ENCODE data around the gene GH2. TPM values are rescaled to one million over a fixed set of nuclear protein-coding genes. Genes with fewer than 3 reads are reported as not detected.
"Not testable (repeated sequence)": the region's sequence is repeated elsewhere in the genome, so short reads cannot be mapped to it uniquely, and the experiment has no call there.

The GH2 gene
- polyA plus RNA-seq, 4 donors = not detected

- not testable (repeated sequence) for H3K9me3 ChIP-seq (ENCODE audit: control insufficient read depth in 2 of 2, insufficient read depth in 1 of 2, low read depth in 1 of 2, low read length in 1 of 2); H3K4me1 ChIP-seq (ENCODE audit: control insufficient read depth in 3 of 3, insufficient read depth in 2 of 3, low read depth in 1 of 3, low read length in 2 of 3); FAIRE-seq; H3K36me3 ChIP-seq (ENCODE audit: control insufficient read depth in 3 of 3, insufficient read depth in 2 of 3, low read depth in 1 of 3, low read length in 3 of 3); H3K4me3 ChIP-seq (ENCODE audit: low read depth in 1 of 3, low read length in 3 of 3); H3K27ac ChIP-seq (ENCODE audit: low read depth in 1 of 3, low read length in 2 of 3); H3K27me3 ChIP-seq (ENCODE audit: control insufficient read depth in 3 of 3, insufficient read depth in 3 of 3, low read length in 3 of 3)
- peak; percentile 16 to 20 for DNase-seq
- 26 to 34% (median 31%) methylated on average over 13 of the region's 13 CpGs for WGBS, 3 donors
Observed at GRCh38 chr17:63889026-63889848, 7.5 kb upstream of the GH2 start.

DNA sequence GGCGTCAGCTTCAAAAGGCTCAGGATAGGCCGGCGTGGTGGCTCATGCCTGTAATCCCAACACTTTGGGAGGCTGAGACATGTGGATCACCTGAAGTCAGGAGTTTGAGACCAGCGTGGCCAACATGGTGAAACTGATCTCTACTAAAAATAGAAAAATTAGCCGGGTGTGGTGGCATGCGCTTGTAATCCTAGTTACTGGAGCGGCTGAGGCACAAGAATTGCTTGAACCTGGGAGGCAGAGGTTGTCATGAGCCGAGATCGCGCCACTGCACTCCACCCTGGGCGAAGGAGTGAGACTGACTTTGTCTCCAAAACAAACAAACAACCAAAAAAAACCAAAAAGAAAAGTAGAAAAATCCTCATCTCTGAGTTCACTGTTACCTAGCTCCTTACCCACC lies 3.4 kb upstream of the GH2 start:
- not testable (repeated sequence) for H3K27ac ChIP-seq (ENCODE audit: low read depth in 1 of 3, low read length in 2 of 3); DNase-seq; H3K9me3 ChIP-seq (ENCODE audit: control insufficient read depth in 2 of 2, insufficient read depth in 1 of 2, low read depth in 1 of 2, low read length in 1 of 2); H3K4me1 ChIP-seq (ENCODE audit: control insufficient read depth in 3 of 3, insufficient read depth in 2 of 3, low read depth in 1 of 3, low read length in 2 of 3); H3K36me3 ChIP-seq (ENCODE audit: control insufficient read depth in 3 of 3, insufficient read depth in 2 of 3, low read depth in 1 of 3, low read length in 3 of 3); H3K4me3 ChIP-seq (ENCODE audit: low read depth in 1 of 3, low read length in 3 of 3); H3K27me3 ChIP-seq (ENCODE audit: control insufficient read depth in 3 of 3, insufficient read depth in 3 of 3, low read length in 3 of 3); FAIRE-seq
- 82 to 89% (median 84%) methylated on average over 11 of the region's 11 CpGs for WGBS, 3 donors

DNA sequence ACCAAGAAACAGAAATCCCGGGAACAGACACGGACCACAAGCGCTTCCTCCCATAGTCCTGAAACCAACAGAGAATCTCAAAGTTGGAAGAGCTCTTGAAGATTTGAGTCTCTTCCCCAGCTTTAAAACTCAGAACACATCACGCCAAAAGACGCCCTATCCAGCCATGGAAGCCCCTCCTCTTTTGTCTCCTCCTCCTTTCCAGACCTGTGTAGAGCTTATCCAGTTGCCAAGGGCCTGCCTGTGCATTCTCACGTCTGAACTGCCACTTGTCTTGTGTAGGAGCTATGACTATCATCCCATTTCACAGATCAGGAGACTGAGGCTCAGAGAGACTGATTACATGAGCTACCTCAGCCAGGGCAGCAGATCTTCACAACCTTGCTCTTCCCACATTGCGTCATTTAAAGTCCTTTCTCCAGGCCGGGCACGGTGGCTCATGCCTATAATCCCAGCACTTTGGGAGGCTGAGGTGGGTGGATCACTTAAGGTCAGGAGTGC lies 932 bp upstream of the GH2 start:
- not testable (repeated sequence) for FAIRE-seq

DNA sequence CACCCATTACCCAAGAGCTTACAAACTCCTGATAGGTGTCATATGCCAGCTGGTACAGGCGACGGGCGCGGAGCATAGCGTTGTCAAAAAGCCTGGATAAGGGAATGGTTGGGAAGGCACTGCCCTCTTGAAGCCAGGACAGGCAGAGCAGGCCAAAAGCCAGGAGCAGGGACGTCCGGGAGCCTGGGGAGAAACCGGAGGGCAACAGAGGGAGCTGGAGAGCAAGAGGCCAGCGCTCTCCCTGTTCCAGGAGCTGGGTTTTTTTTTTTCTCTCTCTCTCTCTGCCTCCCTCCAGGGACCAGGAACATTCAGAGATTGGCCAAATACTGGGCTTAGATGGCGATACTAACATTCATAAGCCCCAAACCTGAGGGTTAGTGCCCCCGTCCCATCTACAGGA lies 407 bp downstream of the GH2 start:
- H3K27me3 ChIP-seq (ENCODE audit: control insufficient read depth in 3 of 3, insufficient read depth in 3 of 3, low read length in 3 of 3); DNase-seq; H3K4me1 ChIP-seq (ENCODE audit: control insufficient read depth in 3 of 3, insufficient read depth in 2 of 3, low read depth in 1 of 3, low read length in 2 of 3); H3K36me3 ChIP-seq (ENCODE audit: control insufficient read depth in 3 of 3, insufficient read depth in 2 of 3, low read depth in 1 of 3, low read length in 3 of 3); H3K9me3 ChIP-seq (ENCODE audit: control insufficient read depth in 2 of 2, insufficient read depth in 1 of 2, low read depth in 1 of 2, low read length in 1 of 2); FAIRE-seq; H3K4me3 ChIP-seq (ENCODE audit: low read depth in 1 of 3, low read length in 3 of 3); H3K27ac ChIP-seq (ENCODE audit: low read depth in 1 of 3, low read length in 2 of 3): not testable (repeated sequence)
- 47 to 59% (median 52%) methylated on average over 11 of the region's 11 CpGs for WGBS, 3 donors

More for the DNA sequence above, 932 bp upstream of the GH2 start:
- WGBS, 3 donors = 73 to 79% (median 78%) methylated on average over 9 of the region's 9 CpGs
- not testable (repeated sequence) for H3K4me3 ChIP-seq (ENCODE audit: low read depth in 1 of 3, low read length in 3 of 3); DNase-seq; H3K9me3 ChIP-seq (ENCODE audit: control insufficient read depth in 2 of 2, insufficient read depth in 1 of 2, low read depth in 1 of 2, low read length in 1 of 2); H3K27me3 ChIP-seq (ENCODE audit: control insufficient read depth in 3 of 3, insufficient read depth in 3 of 3, low read length in 3 of 3); H3K4me1 ChIP-seq (ENCODE audit: control insufficient read depth in 3 of 3, insufficient read depth in 2 of 3, low read depth in 1 of 3, low read length in 2 of 3); H3K27ac ChIP-seq (ENCODE audit: low read depth in 1 of 3, low read length in 2 of 3); H3K36me3 ChIP-seq (ENCODE audit: control insufficient read depth in 3 of 3, insufficient read depth in 2 of 3, low read depth in 1 of 3, low read length in 3 of 3)

DNA sequence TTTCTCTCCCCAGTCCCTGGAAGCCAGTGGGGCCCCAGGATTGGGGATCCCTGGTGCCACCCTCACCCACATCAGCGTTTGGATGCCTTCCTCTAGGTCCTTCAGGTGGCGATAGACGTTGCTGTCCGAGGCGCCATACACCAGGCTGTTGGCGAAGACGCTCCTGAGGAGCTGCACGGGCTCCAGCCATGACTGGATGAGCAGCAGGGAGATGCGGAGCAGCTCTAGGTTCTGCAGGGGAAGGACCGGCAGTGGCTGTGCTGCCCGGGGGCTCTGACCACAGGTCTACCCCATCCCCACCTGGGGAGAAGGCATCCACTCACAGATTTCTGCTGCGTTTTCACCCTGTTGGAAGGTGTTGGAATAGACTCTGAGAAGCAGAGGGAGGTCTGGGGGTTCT lies 1.0 kb downstream of the GH2 start:
- Histone ChIP-seq H3K27ac (ENCODE audit: low read depth in 1 of 3, low read length in 2 of 3) (no peak overlapping the region), H3K4me1 (ENCODE audit: control insufficient read depth in 3 of 3, insufficient read depth in 2 of 3, low read depth in 1 of 3, low read length in 2 of 3) (no peaks in the 10 kb centered on the region), H3K27me3 (ENCODE audit: control insufficient read depth in 3 of 3, insufficient read depth in 3 of 3, low read length in 3 of 3) (peaks cover 0 to 2% (median 1%) of the 10 kb centered on the region in 3 donors), H3K36me3 (ENCODE audit: control insufficient read depth in 3 of 3, insufficient read depth in 2 of 3, low read depth in 1 of 3, low read length in 3 of 3) (no peaks in the 10 kb centered on the region), H3K4me3 (ENCODE audit: low read depth in 1 of 3, low read length in 3 of 3) (no peak overlapping the region), H3K9me3 (ENCODE audit: control insufficient read depth in 2 of 2, insufficient read depth in 1 of 2, low read depth in 1 of 2, low read length in 1 of 2) (no peaks in the 10 kb centered on the region)
- FAIRE-seq = no peak
- no peak for DNase-seq
- 79 to 84% (median 81%) methylated on average over 12 of the region's 12 CpGs for WGBS, 3 donors

DNA sequence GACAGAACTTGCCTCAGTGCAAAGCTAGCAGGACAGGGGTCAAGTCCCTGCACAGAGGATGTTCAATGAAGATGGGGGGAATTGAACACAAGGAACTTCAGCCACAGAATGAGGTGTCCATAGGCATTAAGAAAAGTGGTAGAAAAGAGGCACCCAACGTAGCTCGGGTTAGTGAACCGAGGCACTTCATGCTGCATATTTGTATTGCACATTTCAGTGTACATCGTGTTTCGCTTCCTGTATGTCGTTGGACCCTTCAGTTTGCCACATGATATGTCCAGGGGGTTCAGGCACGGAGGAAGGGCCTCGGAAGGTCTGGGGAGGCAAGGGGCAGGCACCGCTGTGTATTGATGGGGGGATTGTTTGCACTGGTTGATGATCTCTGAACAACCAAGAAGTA lies 3.3 kb downstream of the GH2 start:
- H3K36me3 ChIP-seq (ENCODE audit: control insufficient read depth in 3 of 3, insufficient read depth in 2 of 3, low read depth in 1 of 3, low read length in 3 of 3); H3K4me1 ChIP-seq (ENCODE audit: control insufficient read depth in 3 of 3, insufficient read depth in 2 of 3, low read depth in 1 of 3, low read length in 2 of 3); H3K9me3 ChIP-seq (ENCODE audit: control insufficient read depth in 2 of 2, insufficient read depth in 1 of 2, low read depth in 1 of 2, low read length in 1 of 2); DNase-seq; H3K27ac ChIP-seq (ENCODE audit: low read depth in 1 of 3, low read length in 2 of 3); H3K27me3 ChIP-seq (ENCODE audit: control insufficient read depth in 3 of 3, insufficient read depth in 3 of 3, low read length in 3 of 3); H3K4me3 ChIP-seq (ENCODE audit: low read depth in 1 of 3, low read length in 3 of 3); FAIRE-seq: not testable (repeated sequence)
- WGBS, 3 donors = 83 to 86% (median 85%) methylated on average over 9 of the region's 9 CpGs

GRCh38 chr17:63874693-63875092 lies 7.1 kb downstream of the GH2 start:
- not testable (repeated sequence) for FAIRE-seq; H3K27ac ChIP-seq (ENCODE audit: low read depth in 1 of 3, low read length in 2 of 3); DNase-seq; H3K4me1 ChIP-seq (ENCODE audit: control insufficient read depth in 3 of 3, insufficient read depth in 2 of 3, low read depth in 1 of 3, low read length in 2 of 3); H3K27me3 ChIP-seq (ENCODE audit: control insufficient read depth in 3 of 3, insufficient read depth in 3 of 3, low read length in 3 of 3); H3K4me3 ChIP-seq (ENCODE audit: low read depth in 1 of 3, low read length in 3 of 3); H3K36me3 ChIP-seq (ENCODE audit: control insufficient read depth in 3 of 3, insufficient read depth in 2 of 3, low read depth in 1 of 3, low read length in 3 of 3); H3K9me3 ChIP-seq (ENCODE audit: control insufficient read depth in 2 of 2, insufficient read depth in 1 of 2, low read depth in 1 of 2, low read length in 1 of 2)
- WGBS, 3 donors = 81 to 86% (median 83%) methylated on average over 6 of the region's 6 CpGs

- 68 to 90% (median 73%) methylated on average over 6 of the region's 8 CpGs for WGBS, 3 donors
- not testable (repeated sequence) for DNase-seq, FAIRE-seq
Observed at GRCh38 chr17:63874061-63874626, 7.6 kb downstream of the GH2 start.

More at GRCh38 chr17:63874061-63874626, 7.6 kb downstream of the GH2 start:
- not testable (repeated sequence) for H3K4me1 ChIP-seq (ENCODE audit: control insufficient read depth in 3 of 3, insufficient read depth in 2 of 3, low read depth in 1 of 3, low read length in 2 of 3); H3K36me3 ChIP-seq (ENCODE audit: control insufficient read depth in 3 of 3, insufficient read depth in 2 of 3, low read depth in 1 of 3, low read length in 3 of 3); H3K9me3 ChIP-seq (ENCODE audit: control insufficient read depth in 2 of 2, insufficient read depth in 1 of 2, low read depth in 1 of 2, low read length in 1 of 2); H3K27me3 ChIP-seq (ENCODE audit: control insufficient read depth in 3 of 3, insufficient read depth in 3 of 3, low read length in 3 of 3); H3K27ac ChIP-seq (ENCODE audit: low read depth in 1 of 3, low read length in 2 of 3); H3K4me3 ChIP-seq (ENCODE audit: low read depth in 1 of 3, low read length in 3 of 3)

All from small intestine (tissue), 7 donors.